IPS-18a (cell line): ENCODE results near the gene SGCE.
A peak's percentile ranks its signal among the peaks of the same experiment; 100 is the strongest.

ENCODE experiments used
- H3K27ac ChIP-seq: one replicate; pipeline ENCODE4 v1.5.1; 2013; ENCODE audit warnings: low read length
- H3K27me3 ChIP-seq: one replicate; pipeline ENCODE4 v1.6.1; 2013; ENCODE audit warnings: mild to moderate bottlenecking, low read length; ENCODE audit not compliant: control insufficient read depth, insufficient read depth
- H3K36me3 ChIP-seq: one replicate; pipeline ENCODE4 v1.6.1; 2013; ENCODE audit warnings: low read depth, low read length; ENCODE audit not compliant: control insufficient read depth
- H3K4me1 ChIP-seq: one replicate; pipeline ENCODE4 v1.6.1; 2013; ENCODE audit warnings: low read depth, low read length; ENCODE audit not compliant: control insufficient read depth
- H3K4me3 ChIP-seq: one replicate; pipeline ENCODE4 v1.5.1; 2013; ENCODE audit warnings: low read length
- H3K9ac ChIP-seq: one replicate; pipeline ENCODE4 v1.6.1; 2013; ENCODE audit warnings: mild to moderate bottlenecking, low read length, moderate library complexity
- H3K9me3 ChIP-seq: one replicate; pipeline ENCODE4 v1.6.1; 2013; ENCODE audit warnings: low read depth, low read length; ENCODE audit not compliant: control insufficient read depth

The SGCE gene

DNA sequence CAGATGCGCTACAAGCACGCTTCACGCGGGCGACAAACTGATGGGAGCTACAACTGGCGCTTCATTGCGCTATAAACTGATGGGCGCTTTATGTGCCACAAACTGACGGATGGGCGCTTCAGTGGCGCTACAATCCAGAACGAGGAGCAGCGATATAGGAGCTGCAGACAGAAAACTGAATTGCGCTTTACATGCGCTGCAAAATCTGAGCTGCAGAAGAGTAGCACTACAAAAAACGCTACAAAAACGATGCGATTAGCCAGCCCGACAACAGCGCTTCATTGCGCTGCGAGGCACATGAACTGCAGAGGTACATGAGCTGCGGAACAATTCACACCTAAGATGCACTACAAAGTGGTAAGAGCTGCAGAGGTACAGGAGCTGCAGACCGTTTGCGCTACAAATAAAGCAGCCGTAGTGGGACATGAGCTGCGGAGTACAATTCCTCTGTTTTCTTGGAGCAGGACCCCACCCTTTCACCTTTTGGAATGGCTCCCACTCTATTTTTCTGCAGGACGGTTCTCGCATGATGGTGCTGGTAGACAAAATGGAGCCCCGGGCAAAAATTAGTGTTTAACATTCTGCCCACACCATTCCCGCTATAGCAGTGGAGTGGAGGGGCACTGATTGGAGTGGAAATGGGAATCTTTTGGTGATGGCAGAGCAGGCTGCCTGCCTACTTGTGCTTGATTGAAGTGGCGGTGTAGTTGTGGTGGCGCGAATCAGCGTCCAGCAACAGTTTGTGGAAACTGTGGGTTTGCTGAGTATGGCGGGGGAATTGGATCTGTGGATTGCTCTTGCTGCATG, 1.2 kb upstream of the SGCE start:
- H3K36me3 ChIP-seq, result no peaks in the 10 kb centered on the region
- peaks cover 13% of the 10 kb centered on the region for H3K4me1 ChIP-seq
- no peak overlapping the region for H3K27ac ChIP-seq
- no peaks in the 10 kb centered on the region for H3K9me3 ChIP-seq
- peaks cover 22% of the 10 kb centered on the region for H3K27me3 ChIP-seq
- peak overlapping the region; percentile 48 for H3K9ac ChIP-seq
- H3K4me3 ChIP-seq, result peak overlapping the region; percentile 72

DNA sequence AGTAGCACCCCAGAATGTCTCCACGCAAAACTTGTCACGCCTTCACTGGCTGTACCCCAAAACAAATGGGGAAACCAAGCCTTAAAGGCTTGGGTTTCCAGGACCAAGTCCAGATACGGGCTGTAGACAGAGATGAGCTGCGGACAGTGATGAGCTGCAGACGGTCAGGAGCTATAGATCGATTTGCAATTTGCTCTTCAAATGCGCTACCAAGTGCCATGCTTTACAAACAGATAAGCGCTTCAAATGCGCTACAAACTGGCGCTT, 658 bp upstream of the SGCE start:
- H3K36me3 ChIP-seq, result no peaks in the 10 kb centered on the region
- peaks cover 22% of the 10 kb centered on the region for H3K27me3 ChIP-seq
- H3K9ac ChIP-seq, result peak overlapping the region; percentile 48
- H3K4me3 ChIP-seq, result peak overlapping the region; percentile 72
- no peak overlapping the region for H3K27ac ChIP-seq
- H3K9me3 ChIP-seq, result no peaks in the 10 kb centered on the region
- H3K4me1 ChIP-seq, result peaks cover 13% of the 10 kb centered on the region

DNA sequence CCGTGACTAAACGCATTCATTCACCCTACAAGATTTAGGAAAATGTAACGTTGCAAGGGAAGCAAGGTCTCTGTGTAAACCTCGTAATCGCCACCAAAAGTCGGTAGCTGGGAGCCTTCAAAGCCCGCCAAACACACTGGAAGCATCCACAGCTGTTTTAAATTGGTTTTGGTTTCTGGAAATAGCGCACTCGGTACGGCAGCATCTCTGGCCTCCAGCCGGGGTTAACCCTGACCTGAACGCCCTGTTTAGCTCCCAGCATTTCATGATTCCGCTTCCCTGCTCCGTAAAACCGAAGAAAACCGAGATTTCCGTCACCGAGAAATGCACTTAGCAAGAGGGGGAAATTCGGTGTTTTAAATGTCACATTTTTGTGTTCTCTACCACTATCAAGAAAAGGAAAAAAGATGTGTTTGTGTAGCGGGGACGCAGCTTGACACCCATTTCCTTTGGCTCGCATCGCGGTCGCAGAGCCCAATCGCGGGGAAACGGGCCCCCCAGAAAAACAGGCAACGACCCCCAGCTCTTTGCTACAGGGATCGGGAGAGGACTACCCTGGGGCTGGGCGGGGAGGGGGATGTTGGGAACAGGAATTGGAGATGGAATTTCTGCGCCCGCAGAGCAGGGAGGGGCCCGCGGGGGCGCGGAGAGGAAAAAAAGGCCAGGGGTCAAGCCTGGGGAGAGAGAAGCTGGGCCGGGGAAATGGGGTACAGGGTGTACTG, 646 bp downstream of the SGCE start:
- peak overlapping the region; percentile 46 for H3K9ac ChIP-seq
- H3K36me3 ChIP-seq, result no peaks in the 10 kb centered on the region
- peak overlapping the region; percentile 66 for H3K4me3 ChIP-seq
- no peaks in the 10 kb centered on the region for H3K9me3 ChIP-seq
- peaks cover 12% of the 10 kb centered on the region for H3K4me1 ChIP-seq
- H3K27me3 ChIP-seq, result peaks cover 22% of the 10 kb centered on the region
- peak overlapping the region; percentile 34 for H3K27ac ChIP-seq

DNA sequence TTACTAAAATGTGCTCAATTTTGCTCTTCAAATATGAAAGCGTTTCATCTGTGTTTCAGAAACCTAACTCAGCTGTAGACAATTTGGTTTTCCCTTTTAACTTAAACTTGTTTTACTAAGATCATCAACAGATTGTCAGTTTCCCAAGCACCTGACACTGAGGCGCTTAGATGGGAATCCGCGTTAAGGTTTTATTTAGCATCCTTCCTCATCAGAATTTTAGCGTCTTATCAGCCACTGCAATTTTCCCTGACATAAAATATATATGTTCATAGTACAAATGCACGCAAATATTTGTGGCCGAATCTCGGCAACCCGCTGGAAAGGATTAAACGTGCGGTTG, 1.2 kb downstream of the SGCE start:
- H3K4me3 ChIP-seq, result peak overlapping the region; percentile 66
- H3K9ac ChIP-seq, result peak overlapping the region; percentile 46
- H3K27me3 ChIP-seq, result peaks cover 22% of the 10 kb centered on the region
- H3K27ac ChIP-seq, result no peak overlapping the region
- no peaks in the 10 kb centered on the region for H3K36me3 ChIP-seq
- no peaks in the 10 kb centered on the region for H3K9me3 ChIP-seq
- H3K4me1 ChIP-seq, result peaks cover 8% of the 10 kb centered on the region

DNA sequence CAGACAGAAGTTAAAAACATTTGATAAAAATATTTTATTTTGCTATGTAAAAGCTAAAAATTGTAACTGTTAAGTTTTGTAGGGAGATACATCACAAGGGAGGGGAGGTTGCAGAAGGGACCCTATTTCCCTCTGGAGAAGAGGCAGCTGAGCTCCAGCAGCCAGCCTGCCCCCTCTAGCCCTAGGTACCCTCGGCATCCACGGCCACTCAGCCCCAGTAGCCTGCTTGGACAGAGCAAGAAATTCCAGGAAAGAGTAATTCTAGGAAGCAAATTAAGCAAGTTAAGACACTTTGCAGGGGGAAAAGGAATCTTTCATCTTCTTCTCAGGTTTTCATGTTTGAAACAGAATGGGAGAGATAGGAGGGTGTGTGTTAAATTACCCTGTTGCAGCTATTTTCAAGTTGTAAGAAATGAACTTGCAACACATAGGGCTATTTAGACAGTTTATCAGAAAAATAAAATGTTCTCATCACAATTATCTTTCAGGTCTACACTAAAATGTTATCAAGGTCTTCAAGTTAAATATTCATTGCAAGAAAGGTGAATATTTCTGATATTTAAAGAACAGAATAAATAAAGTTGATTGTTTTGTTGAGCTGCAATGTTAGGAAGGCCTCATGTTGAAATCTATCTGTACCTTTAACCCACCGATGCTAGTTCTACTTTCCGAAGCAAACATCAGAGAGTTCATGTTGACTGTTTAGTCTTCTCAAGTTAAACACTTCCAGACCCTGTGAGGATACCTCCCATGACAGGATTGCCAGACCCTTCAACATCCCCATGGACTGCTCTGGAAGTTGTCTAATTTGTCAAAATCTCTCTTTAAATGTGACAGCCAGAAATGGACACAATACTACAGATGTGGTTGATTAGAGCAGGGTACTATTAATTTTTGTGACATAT, 5.5 kb downstream of the SGCE start:
- peaks cover 27% of the 10 kb centered on the region for H3K4me1 ChIP-seq
- no peaks in the 10 kb centered on the region for H3K9me3 ChIP-seq
- no peak overlapping the region for H3K27ac ChIP-seq
- peaks cover 12% of the 10 kb centered on the region for H3K27me3 ChIP-seq
- no peak overlapping the region for H3K4me3 ChIP-seq
- H3K9ac ChIP-seq, result no peak overlapping the region
- no peaks in the 10 kb centered on the region for H3K36me3 ChIP-seq

- Histone ChIP-seq H3K36me3 (no peaks in the 10 kb centered on the region), H3K27me3 (peaks cover 6% of the 10 kb centered on the region), H3K9me3 (no peaks in the 10 kb centered on the region), H3K4me3 (no peak overlapping the region), H3K9ac (no peak overlapping the region), H3K4me1 (peaks cover 23% of the 10 kb centered on the region), H3K27ac (no peak overlapping the region)
Observed at GRCh38 chr7:94649450-94649849, 6.5 kb downstream of the SGCE start.

GRCh38 chr7:94648731-94649130, 7.2 kb downstream of the SGCE start:
- peak overlapping the region; percentile 6 for H3K9ac ChIP-seq
- peaks cover 27% of the 10 kb centered on the region for H3K4me1 ChIP-seq
- no peaks in the 10 kb centered on the region for H3K36me3 ChIP-seq
- H3K4me3 ChIP-seq, result peak overlapping the region; percentile 21
- H3K9me3 ChIP-seq, result no peaks in the 10 kb centered on the region
- H3K27ac ChIP-seq, result no peak overlapping the region
- no peaks in the 10 kb centered on the region for H3K27me3 ChIP-seq

DNA sequence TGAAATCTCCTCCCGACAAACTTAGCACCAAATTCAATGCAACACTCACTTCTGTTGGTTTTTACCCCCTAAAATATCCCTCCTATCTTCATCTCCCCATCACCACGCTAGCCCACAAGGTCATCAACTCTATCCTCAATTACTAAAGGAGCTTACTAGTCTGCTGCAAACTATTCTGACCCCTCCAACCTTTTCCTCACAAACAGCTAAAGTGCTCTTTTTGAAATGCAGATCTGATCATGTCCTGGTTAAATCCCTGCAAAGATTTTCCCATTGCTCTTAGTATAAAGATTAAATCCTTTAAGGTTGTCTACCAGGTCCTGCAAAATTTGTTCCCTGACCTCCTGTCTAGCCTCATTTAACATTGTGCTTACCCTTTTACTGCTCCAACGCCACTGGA, 8.6 kb downstream of the SGCE start:
- H3K4me1 ChIP-seq, result peaks cover 28% of the 10 kb centered on the region
- H3K4me3 ChIP-seq, result no peak overlapping the region
- H3K27ac ChIP-seq, result no peak overlapping the region
- H3K27me3 ChIP-seq, result no peaks in the 10 kb centered on the region
- no peaks in the 10 kb centered on the region for H3K36me3 ChIP-seq
- no peaks in the 10 kb centered on the region for H3K9me3 ChIP-seq
- H3K9ac ChIP-seq, result no peak overlapping the region

- Histone ChIP-seq H3K4me3 (no peak overlapping the region), H3K9me3 (no peaks in the 10 kb centered on the region), H3K9ac (no peak overlapping the region), H3K27me3 (no peaks in the 10 kb centered on the region), H3K36me3 (no peaks in the 10 kb centered on the region), H3K4me1 (peaks cover 24% of the 10 kb centered on the region), H3K27ac (no peak overlapping the region)
Observed at GRCh38 chr7:94643771-94644545, 12.0 kb downstream of the SGCE start.

DNA sequence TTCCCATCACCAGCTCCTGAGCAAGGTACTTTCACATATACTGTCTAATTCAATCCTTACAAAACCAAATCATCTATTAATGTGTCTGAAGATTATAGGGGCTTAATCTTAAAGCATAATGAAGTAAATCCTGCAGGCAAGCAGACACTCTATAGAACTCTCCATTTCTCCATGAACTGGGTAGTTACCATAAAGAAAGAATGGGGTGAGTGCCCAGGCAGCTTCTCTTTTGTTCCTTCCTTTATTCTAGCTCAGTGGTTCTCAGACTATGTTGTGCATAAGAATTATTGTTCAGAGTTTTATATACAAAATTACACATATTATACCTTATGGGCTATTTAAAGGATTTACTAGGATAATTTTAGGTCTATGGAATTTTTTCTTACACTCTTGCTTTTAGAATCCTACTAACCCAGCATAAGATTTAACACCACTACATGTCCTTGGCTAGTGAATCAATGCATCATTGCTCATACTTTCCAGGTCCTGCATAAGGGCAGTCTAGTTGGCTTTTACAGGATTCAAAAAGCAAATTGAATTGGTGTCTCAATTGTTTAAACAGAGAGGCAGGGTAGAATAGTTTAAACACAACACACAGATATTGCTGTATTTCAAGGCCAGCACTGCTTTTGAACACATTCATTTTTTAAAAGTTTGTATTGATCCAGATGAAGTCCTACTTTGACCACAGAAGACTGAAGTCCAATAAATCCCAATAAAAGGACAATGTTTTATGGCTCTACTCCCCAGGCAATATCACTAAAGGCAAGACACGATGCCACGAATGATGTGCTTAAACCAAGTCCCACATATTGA, 12.9 kb downstream of the SGCE start:
- Histone ChIP-seq H3K36me3 (no peaks in the 10 kb centered on the region), H3K4me3 (no peak overlapping the region), H3K4me1 (peaks cover 17% of the 10 kb centered on the region), H3K9me3 (no peaks in the 10 kb centered on the region), H3K9ac (no peak overlapping the region), H3K27ac (no peak overlapping the region), H3K27me3 (no peaks in the 10 kb centered on the region)
